Uterus (tissue), 2 donors: Measurements from ENCODE around the gene PIAS4.

Experiments used
- POLR2A ChIP-seq, 2 donors: fragments of 450-650 bp; IDR thresholded peaks; one replicate each; pipeline ENCODE4 v1.6.1; 2016; ENCODE audit warnings: antibody characterized with exemption in 2 of 2, mild to moderate bottlenecking in 1 of 2, moderate library complexity in 1 of 2
- TF ChIP-seq, protein P1 (sequence below), 4 experiments: fragments of 200-600 bp in 2 of 4; fragments of 450-650 bp in 2 of 4; sonication (generic) in 2 of 4; IDR thresholded peaks; one replicate each; pipeline ENCODE4 v1.5.1; 2016 to 2019; ENCODE audit warnings: antibody characterized with exemption in 4 of 4, mild to moderate bottlenecking in 2 of 4, moderate library complexity in 1 of 4

DNA sequence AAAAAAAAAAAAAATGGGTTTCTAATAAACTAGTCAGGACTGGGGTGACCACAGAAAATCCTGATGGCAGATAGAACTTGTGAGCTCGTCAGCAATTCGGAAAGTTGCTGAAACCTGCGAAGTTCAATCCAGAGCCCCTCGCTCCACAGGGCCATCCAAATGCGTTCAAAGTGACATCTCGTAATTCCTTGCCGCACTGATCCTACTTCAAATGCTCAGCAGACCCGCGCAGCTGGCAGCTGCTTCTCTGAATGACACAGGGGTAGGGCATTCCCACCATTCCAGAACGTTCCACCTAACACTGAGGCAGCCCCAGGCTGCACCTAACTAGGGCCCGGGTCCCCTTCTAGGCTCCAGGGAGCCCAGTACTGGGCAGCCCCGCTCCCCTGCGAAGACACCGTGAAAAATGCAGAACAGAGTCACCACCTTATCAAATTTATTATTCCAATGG, 31.9 kb upstream of the PIAS4 start:
- TF ChIP-seq, protein P1, sequence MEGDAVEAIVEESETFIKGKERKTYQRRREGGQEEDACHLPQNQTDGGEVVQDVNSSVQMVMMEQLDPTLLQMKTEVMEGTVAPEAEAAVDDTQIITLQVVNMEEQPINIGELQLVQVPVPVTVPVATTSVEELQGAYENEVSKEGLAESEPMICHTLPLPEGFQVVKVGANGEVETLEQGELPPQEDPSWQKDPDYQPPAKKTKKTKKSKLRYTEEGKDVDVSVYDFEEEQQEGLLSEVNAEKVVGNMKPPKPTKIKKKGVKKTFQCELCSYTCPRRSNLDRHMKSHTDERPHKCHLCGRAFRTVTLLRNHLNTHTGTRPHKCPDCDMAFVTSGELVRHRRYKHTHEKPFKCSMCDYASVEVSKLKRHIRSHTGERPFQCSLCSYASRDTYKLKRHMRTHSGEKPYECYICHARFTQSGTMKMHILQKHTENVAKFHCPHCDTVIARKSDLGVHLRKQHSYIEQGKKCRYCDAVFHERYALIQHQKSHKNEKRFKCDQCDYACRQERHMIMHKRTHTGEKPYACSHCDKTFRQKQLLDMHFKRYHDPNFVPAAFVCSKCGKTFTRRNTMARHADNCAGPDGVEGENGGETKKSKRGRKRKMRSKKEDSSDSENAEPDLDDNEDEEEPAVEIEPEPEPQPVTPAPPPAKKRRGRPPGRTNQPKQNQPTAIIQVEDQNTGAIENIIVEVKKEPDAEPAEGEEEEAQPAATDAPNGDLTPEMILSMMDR (IDR thresholded peaks at IDR 0.05), result no peak
- no peak for TF ChIP-seq POLR2A (IDR thresholded peaks at IDR 0.05)
